HFF-Myc (cell line): ENCODE results near the gene IQCH.
A peak's percentile ranks its signal among the peaks of the same experiment; 100 is the strongest.

Source experiments
- DNase-seq: peaks from one replicate; pipeline ENCODE4 v3.0.0-alpha.2; 2011; ENCODE audit warnings: low read depth; ENCODE audit errors: extremely low read depth
- H3K4me3 ChIP-seq: replicated peaks from 2 replicates; pipeline ENCODE4 v1.5.1; 2011; ENCODE audit warnings: low read depth, mild to moderate bottlenecking, control low read depth, low read length
- TF ChIP-seq, protein P1 (sequence below): IDR thresholded peaks from 2 replicates; pipeline ENCODE4 v1.5.1; 2012; ENCODE audit warnings: mild to moderate bottlenecking, low read depth, low read length, control low read depth; ENCODE audit errors: missing control alignments

IQCH gene

DNA sequence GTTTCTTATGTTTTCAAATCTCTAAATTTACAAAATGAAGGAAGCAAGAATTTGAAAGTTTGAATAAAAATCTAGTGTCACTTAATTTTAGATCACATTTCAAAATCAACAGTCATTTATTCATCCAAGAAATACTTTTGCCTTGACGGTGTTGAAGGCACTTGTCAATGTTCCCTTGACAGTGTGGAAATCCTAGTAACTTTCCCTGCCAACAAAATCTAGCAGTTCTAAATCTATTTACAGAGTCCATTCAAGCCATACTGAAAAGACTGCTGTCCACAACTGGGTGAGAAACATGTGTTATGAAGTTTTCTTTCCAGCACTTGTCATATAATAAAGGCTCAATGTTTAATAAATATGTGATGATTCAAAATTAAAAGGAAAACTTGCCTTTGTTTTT lies 279.3 kb downstream of the IQCH start:
- no peak overlapping the region for H3K4me3 ChIP-seq
- TF ChIP-seq, protein P1, sequence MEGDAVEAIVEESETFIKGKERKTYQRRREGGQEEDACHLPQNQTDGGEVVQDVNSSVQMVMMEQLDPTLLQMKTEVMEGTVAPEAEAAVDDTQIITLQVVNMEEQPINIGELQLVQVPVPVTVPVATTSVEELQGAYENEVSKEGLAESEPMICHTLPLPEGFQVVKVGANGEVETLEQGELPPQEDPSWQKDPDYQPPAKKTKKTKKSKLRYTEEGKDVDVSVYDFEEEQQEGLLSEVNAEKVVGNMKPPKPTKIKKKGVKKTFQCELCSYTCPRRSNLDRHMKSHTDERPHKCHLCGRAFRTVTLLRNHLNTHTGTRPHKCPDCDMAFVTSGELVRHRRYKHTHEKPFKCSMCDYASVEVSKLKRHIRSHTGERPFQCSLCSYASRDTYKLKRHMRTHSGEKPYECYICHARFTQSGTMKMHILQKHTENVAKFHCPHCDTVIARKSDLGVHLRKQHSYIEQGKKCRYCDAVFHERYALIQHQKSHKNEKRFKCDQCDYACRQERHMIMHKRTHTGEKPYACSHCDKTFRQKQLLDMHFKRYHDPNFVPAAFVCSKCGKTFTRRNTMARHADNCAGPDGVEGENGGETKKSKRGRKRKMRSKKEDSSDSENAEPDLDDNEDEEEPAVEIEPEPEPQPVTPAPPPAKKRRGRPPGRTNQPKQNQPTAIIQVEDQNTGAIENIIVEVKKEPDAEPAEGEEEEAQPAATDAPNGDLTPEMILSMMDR = no peak
- no peak for DNase-seq

GRCh38 chr15:67534360-67534759 lies 279.8 kb downstream of the IQCH start:
- TF ChIP-seq, protein P1 = no peak
- DNase-seq = no peak
- H3K4me3 ChIP-seq = no peak overlapping the region

- no peak for DNase-seq
- TF ChIP-seq, protein P1 = no peak
- H3K4me3 ChIP-seq = no peak overlapping the region
Measured at GRCh38 chr15:67537771-67538170, 283.2 kb downstream of the IQCH start.

GRCh38 chr15:67542420-67543347 lies 288.1 kb downstream of the IQCH start, which contains the start of gene MAP2K5:
Gene MAP2K5, plus strand, starts transcription at chr15:67542703. Its CDS starts 633 bp downstream, at chr15:67543336.
- DNase-seq = no peak
- H3K4me3 ChIP-seq = peak within 1 kb of the TSS; percentile 70
- TF ChIP-seq, protein P1 = no peak

GRCh38 chr15:67543348-67543718 lies 288.7 kb downstream of the IQCH start:
- TF ChIP-seq, protein P1 = no peak
- H3K4me3 ChIP-seq = peak overlapping the region; percentile 70
- DNase-seq = no peak

DNA sequence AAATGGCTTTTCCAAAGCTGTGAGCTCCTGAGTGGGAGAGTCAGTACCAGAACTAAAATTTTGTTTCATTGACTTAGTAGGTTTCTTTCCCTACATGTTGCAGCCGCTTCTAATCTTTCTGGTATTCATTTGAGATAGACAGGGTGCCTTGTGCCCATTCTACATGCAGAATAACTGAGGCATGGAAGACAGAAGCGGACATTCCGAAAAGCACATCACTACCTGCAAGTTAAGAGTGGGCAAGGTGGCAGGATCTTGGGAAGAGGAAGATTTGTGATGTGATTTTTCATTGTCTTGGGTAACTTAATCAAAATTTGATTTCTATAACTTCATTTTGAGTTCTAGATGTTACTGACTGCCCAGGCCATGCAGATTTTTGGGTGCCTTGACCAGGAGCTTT lies 289.9 kb downstream of the IQCH start:
- TF ChIP-seq, protein P1 = no peak
- no peak for DNase-seq
- H3K4me3 ChIP-seq = no peak overlapping the region
